ENCODE measurements around the gene PPP2R5E.
A peak's percentile ranks its signal among the peaks of the same experiment; 100 is the strongest.

PPP2R5E gene

DNA sequence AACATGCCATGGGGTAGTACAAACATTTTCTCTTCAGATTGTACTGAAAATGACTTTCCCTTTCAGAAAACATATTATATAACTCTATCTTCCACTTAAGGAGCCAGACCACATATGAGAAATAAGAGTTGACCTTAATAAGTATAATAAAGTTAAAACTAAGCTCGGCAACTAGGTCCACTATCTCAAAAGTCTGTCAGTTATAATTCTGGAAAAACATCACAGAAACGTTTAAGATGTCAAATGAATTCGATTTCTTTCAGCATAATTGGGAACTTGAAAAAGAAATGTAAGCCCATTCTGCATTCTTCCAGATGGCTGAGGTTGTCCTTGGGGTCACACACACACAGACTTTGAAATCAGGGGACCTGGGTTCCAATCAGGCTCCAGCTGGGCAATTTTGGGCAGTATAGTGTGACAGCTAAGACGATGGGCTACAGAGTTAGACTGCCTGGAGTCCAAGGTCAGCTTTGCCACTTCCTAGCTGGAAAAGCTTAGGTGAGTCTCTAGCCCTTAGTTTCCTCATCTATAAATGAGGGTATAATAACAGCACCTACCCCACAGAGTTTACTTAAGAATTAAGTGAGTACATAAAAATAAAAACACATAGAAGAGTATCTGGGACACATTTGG is 75.6 kb downstream of the PPP2R5E start:
- no peak for DNase-seq (ENCODE audit: low read depth)
- TF ChIP-seq, protein P1, sequence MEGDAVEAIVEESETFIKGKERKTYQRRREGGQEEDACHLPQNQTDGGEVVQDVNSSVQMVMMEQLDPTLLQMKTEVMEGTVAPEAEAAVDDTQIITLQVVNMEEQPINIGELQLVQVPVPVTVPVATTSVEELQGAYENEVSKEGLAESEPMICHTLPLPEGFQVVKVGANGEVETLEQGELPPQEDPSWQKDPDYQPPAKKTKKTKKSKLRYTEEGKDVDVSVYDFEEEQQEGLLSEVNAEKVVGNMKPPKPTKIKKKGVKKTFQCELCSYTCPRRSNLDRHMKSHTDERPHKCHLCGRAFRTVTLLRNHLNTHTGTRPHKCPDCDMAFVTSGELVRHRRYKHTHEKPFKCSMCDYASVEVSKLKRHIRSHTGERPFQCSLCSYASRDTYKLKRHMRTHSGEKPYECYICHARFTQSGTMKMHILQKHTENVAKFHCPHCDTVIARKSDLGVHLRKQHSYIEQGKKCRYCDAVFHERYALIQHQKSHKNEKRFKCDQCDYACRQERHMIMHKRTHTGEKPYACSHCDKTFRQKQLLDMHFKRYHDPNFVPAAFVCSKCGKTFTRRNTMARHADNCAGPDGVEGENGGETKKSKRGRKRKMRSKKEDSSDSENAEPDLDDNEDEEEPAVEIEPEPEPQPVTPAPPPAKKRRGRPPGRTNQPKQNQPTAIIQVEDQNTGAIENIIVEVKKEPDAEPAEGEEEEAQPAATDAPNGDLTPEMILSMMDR (IDR thresholded peaks at IDR 0.05; ENCODE audit: low read length, missing control alignments), result no peak
- no peak overlapping the region for H3K4me3 ChIP-seq (replicated peaks; ENCODE audit: low read depth, low read length)

DNA sequence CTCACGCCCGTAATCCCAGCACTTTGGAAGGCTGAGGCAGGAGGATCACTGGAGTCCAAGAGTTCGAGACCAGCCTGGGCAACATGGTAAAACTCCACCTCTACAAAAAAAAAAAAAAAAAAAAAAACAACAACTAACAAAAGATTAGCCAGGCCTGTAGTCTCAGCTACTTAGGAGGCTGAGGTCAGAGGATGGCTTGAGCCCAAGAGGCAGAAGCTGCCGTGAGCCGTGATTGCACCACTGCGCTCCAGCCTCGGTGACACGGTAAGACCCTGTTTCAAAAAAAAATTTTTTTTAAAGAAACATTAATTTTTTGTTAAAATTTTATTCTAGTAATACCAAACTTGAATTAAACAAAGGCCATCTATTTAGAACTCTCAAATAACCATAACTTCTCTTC is 77.8 kb downstream of the PPP2R5E start:
- TF ChIP-seq, protein P1 (IDR thresholded peaks at IDR 0.05; ENCODE audit: low read length, missing control alignments), result no peak
- no peak overlapping the region for H3K4me3 ChIP-seq (replicated peaks; ENCODE audit: low read depth, low read length)
- DNase-seq (ENCODE audit: low read depth), result peak; percentile 26

DNA sequence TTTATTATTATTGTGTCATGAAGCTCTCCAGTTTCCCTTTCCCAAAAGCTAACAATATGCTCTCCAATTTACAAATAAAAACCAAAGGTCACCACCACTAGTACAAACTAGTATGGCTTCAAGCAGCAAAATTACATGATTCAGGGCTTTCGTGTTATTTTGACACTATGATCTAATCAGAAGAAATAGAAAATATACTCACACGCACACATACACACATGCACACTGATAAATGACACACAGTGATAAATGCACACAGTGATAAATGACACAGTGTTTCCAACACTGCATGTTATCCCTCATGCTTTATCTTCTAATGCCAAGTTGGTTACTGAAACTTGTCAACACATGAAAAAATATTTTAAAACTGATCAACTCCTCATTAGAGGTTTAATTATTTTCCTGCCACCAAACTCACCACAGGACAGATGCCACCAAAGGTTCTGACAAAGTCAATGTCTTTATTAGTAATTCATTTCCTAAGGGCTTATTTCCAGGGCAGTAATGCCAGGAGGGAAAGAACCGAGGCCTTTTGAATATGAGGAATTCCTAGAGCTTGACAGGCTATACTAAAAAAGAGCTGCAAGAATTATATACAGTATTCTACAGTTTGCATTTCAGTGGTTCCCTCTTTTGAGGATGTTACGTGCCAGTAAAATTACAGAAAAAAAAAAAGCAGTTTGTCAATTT is 82.4 kb downstream of the PPP2R5E start:
- H3K4me3 ChIP-seq (replicated peaks; ENCODE audit: low read depth, low read length), result no peak overlapping the region
- no peak for DNase-seq (ENCODE audit: low read depth)
- TF ChIP-seq, protein P1 (IDR thresholded peaks at IDR 0.05; ENCODE audit: low read length, missing control alignments), result no peak

DNA sequence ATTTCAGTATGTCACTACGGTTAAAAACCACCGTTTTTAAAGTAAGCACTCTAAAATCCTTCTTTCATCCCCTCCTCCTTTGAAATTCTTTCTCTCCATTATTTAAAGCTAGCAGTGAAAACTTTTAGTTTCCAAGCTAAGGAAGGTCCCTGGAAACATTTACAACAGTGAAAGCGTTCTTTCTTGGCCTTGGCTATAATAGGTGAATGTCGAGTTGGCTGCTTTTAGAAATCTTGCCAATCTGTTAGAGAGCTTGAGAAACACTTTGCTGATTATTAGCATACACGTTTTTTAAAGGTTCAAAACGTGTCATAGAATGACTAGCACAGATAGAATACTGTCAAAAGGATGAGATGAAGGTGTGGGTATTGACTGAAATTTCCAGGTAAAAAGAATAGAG is 83.4 kb downstream of the PPP2R5E start:
- no peak for DNase-seq (ENCODE audit: low read depth)
- TF ChIP-seq, protein P1 (IDR thresholded peaks at IDR 0.05; ENCODE audit: low read length, missing control alignments), result no peak
- no peak overlapping the region for H3K4me3 ChIP-seq (replicated peaks; ENCODE audit: low read depth, low read length)

DNA sequence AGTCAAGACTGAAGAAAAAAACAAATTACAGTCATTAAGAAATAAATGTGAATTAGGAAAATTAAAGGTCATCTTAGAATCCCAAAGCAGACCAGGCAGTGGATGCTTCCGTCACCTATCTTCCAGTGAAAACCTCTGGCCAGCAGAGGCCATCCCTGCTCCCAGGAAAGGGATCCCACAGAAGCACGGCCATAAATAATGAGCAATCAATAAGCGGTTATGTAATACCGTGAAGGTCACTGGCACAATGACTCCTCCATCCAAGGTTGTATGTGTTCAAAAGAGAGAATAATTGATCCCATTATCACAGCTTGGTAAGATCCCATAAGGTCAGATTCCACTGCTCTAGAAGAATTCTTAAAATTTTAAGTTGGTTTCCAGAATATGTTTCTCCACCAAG is 85.7 kb downstream of the PPP2R5E start:
- H3K4me3 ChIP-seq (replicated peaks; ENCODE audit: low read depth, low read length), result no peak overlapping the region
- no peak for DNase-seq (ENCODE audit: low read depth)
- TF ChIP-seq, protein P1 (IDR thresholded peaks at IDR 0.05; ENCODE audit: low read length, missing control alignments), result no peak

DNA sequence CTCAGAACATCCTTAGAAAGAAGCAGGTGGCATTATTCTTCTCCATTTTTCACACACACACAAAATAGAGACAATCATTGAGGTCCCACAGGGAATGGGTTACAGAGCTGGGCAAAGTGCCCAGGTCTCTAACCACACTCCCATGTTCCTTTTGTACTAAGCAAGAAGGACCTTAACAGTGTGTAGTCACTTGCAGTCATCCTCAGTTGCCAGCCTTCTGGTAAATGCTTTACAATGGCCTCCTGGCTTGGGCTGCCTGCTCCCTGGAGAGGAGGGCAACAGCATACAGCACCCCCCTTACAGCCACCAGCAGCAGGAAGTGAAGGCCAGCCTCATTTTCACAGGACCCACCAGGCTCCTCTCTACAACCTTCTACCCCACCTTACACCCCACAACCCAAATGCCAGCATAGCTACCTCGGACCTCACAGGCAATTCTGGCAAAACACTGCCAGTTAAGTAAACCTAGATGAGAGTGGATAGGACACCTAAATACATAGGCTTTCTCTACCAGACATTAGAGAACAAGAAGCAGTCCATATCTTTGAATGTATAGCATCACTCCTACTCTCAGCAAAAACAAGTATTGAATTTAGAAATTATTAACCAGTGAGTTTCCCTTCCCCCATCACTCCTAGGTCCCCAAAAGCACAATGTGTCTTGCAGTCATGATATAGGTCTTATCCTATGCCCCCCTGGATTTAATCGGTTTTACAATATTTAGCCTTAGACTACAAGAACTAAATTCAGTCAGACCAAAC is 88.1 kb downstream of the PPP2R5E start:
- TF ChIP-seq, protein P1 (IDR thresholded peaks at IDR 0.05; ENCODE audit: low read length, missing control alignments), result no peak
- H3K4me3 ChIP-seq (replicated peaks; ENCODE audit: low read depth, low read length), result no peak overlapping the region
- peak; percentile 66 for DNase-seq (ENCODE audit: low read depth)

Data from fibroblast of pulmonary artery (primary cell).